ENCODE data around the gene TENM4. TPM values are rescaled to one million over a fixed set of nuclear protein-coding genes. Genes with fewer than 3 reads are reported as not detected.
"Not testable (repeated sequence)": the region's sequence is repeated elsewhere in the genome, so short reads cannot be mapped to it uniquely, and the experiment has no call there.

The TENM4 gene
- polyA plus RNA-seq, 1 experiment: 5.5 TPM

DNA sequence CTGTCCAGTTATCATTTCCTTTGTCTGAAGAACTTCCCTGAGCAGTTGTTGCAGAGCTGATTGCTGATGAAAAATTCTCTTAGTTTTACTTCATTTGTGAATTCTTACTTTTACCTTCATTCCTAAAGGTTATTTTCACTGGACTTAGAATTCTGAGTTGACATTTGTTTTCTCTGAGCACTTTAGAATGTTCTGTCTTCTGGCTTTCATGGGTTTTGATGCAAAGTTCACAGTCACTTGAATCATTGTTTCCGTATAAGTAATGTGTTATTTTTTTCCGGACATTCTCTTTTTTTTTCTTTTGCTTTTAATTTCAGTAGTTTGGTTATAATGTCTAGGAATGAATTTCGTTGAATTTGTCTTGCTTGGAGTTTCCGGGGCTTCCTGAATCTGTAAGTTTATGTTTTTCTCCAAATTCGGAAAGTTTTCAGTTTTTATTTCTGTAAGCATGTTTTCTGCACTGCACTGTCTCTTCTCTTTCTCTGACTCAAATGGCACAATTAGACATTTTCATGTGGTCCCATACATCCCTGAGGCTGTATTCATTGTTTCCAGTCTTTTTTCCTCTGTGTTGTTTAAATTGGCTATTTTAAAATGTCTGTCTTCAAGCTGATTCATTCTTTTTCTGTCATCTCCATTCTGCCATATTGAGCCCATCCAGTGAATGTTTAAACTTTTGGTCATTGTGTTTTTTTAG lies 797.7 kb downstream of the TENM4 start:
- no peak overlapping the region for H3K4me3 ChIP-seq (ENCODE audit: low read depth, low read length)
- POLR2A ChIA-PET: no interaction called here
- no peak overlapping the region for H3K27ac ChIP-seq (ENCODE audit: low read depth, low read length)
- peaks cover 3% of the 10 kb centered on the region; the same call in 1 of the 2 replicates for H3K9me3 ChIP-seq (ENCODE audit: control insufficient read depth, insufficient read depth, low read length)
- no peaks in the 10 kb centered on the region for H3K27me3 ChIP-seq (ENCODE audit: control insufficient read depth, insufficient read depth, low read length)
- TF ChIP-seq, protein P1, sequence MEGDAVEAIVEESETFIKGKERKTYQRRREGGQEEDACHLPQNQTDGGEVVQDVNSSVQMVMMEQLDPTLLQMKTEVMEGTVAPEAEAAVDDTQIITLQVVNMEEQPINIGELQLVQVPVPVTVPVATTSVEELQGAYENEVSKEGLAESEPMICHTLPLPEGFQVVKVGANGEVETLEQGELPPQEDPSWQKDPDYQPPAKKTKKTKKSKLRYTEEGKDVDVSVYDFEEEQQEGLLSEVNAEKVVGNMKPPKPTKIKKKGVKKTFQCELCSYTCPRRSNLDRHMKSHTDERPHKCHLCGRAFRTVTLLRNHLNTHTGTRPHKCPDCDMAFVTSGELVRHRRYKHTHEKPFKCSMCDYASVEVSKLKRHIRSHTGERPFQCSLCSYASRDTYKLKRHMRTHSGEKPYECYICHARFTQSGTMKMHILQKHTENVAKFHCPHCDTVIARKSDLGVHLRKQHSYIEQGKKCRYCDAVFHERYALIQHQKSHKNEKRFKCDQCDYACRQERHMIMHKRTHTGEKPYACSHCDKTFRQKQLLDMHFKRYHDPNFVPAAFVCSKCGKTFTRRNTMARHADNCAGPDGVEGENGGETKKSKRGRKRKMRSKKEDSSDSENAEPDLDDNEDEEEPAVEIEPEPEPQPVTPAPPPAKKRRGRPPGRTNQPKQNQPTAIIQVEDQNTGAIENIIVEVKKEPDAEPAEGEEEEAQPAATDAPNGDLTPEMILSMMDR (IDR thresholded peaks at IDR 0.05; ENCODE audit: low read depth, low read length): no peak
- CTCF ChIA-PET: interaction anchor here (1.0 to 5.5 kb wide), 2 partner anchors 457 kb away, joined by 3 to 128 read pairs; no protein-coding TSS in a partner anchor
- no peak for DNase-seq (ENCODE audit: low read depth, low spot score)

DNA sequence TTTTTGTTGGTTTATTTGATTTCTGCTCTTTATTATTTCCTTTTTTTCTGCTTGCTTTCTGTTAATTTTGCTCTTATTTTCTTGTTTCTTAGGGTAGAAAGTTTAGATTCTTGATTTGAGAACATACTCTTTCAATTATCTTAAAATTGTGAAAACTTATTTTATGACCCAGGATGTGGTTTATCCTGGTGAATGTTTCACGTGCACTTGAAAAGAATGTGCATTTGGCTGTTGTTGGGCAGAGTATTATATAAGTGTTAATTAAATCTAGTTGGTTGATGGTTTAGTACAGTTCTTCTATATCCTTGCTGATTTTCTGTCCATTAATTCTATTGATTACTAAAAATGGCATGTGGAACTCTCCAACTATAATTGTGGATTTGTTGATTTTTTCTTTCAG lies 799.3 kb downstream of the TENM4 start:
- H3K4me3 ChIP-seq (ENCODE audit: low read depth, low read length): no peak overlapping the region
- H3K27me3 ChIP-seq (ENCODE audit: control insufficient read depth, insufficient read depth, low read length): peaks cover 2% of the 10 kb centered on the region
- POLR2A ChIA-PET: no interaction called here
- no peak overlapping the region for H3K27ac ChIP-seq (ENCODE audit: low read depth, low read length)
- TF ChIP-seq, protein P1 (IDR thresholded peaks at IDR 0.05; ENCODE audit: low read depth, low read length): no peak
- CTCF ChIA-PET: interaction anchor here (1.2 kb wide), 1 partner anchor 74 kb away, joined by 3 read pairs; no protein-coding TSS in a partner anchor
- DNase-seq (ENCODE audit: low read depth, low spot score): no peak
- H3K9me3 ChIP-seq (ENCODE audit: control insufficient read depth, insufficient read depth, low read length): peaks cover 6% of the 10 kb centered on the region

DNA sequence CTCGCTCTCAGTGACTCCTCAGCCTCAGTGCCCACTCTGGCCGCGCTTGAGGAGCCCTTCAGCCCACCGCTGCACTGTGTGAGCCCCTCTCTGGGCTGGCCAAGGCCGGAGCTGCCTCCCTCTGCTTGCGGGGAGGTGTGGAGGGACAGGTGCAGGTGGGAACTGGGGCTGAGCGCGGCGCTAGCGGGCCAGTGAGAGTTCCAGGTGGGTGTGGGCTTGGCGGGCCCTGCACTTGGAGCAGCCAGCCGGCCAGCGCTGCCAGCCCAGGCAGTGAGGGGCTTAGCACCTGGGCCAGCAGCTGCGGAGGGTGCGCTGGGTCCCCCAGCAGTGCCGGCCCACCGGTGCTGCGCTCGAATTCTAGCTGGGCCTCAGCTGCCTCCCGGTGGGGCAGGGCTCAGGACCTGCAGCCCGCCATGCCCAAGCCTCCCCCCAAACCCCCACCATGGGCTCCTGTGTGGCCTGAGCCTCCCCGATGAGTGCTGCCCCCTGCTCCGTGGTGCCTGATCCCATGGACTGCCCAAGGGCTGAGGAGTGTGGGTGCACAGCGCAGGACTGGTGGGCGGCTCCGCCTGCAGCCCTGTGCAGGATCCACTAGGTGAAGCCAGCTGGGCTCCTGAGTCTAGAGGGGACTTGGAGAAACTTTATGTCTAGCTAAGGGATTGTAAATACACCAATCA lies 802.0 kb downstream of the TENM4 start:
- no peak overlapping the region for H3K27ac ChIP-seq (ENCODE audit: low read depth, low read length)
- peaks cover 2% of the 10 kb centered on the region for H3K27me3 ChIP-seq (ENCODE audit: control insufficient read depth, insufficient read depth, low read length)
- H3K9me3 ChIP-seq (ENCODE audit: control insufficient read depth, insufficient read depth, low read length): peaks cover 7% of the 10 kb centered on the region
- TF ChIP-seq, protein P1 (IDR thresholded peaks at IDR 0.05; ENCODE audit: low read depth, low read length): no peak
- ChIA-PET CTCF (no interaction called here), POLR2A (no interaction called here)
- DNase-seq (ENCODE audit: low read depth, low spot score): no peak
- no peak overlapping the region for H3K4me3 ChIP-seq (ENCODE audit: low read depth, low read length)

DNA sequence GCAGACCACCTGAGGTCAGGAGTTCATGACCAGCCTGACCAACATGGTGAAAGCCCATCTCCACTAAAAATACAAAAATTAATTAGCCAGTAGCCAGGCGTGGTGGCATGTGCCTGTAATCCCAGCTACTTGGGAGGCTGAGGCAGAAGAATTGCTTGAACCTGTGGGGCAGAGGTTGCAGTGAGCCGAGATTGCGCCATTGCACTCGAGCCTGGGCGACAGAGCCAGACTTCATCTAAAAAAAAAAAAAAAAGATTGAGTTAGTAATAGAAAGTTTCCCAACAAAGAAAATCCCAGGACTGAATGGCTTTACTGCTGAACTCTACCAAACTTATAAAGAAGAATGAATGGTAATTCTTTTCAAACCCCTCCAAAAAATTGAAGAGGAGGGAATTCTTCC lies 803.3 kb downstream of the TENM4 start:
- CTCF ChIA-PET; H3K27ac ChIP-seq (ENCODE audit: low read depth, low read length); DNase-seq (ENCODE audit: low read depth, low spot score); H3K27me3 ChIP-seq (ENCODE audit: control insufficient read depth, insufficient read depth, low read length); POLR2A ChIA-PET; H3K4me3 ChIP-seq (ENCODE audit: low read depth, low read length): not testable (repeated sequence)
- H3K9me3 ChIP-seq (ENCODE audit: control insufficient read depth, insufficient read depth, low read length): peaks cover 12% of the 10 kb centered on the region

DNA sequence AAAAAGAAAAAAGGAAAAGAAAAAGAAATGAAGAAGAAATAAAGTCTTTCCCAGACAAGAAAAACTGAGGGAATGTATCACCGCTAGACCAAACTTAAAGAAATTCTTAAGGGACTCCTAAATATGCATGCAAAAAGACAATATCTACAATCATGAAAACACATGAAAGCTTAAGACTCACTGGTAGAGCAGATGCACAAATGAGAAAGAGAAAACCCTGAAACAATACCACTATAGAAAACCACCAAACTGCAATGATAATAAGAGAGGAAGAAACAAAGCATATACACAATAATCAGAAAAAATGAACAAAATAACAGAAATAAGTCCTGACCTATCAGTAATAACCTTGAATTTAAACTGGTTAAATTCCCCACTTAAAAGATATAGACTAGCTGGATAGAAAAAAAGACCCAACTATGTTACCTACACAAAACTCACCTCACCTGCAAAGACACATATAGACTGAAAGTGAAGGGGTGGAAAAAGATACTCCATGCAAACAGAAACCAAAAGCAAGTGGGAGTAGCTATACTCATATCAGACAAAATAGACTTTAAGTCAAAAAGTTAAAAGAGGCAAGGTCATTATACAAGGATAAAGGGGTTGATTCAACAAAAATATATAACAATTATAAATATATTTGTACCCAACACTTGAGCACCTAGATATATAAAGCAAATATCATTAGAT lies 804.9 kb downstream of the TENM4 start:
- DNase-seq (ENCODE audit: low read depth, low spot score): no peak
- peaks cover 4% of the 10 kb centered on the region for H3K27me3 ChIP-seq (ENCODE audit: control insufficient read depth, insufficient read depth, low read length)
- CTCF ChIA-PET: interaction anchor here (0.9 kb wide), 1 partner anchor 9 kb away, joined by 4 read pairs; no protein-coding TSS in a partner anchor
- peaks cover 12% of the 10 kb centered on the region for H3K9me3 ChIP-seq (ENCODE audit: control insufficient read depth, insufficient read depth, low read length)
- H3K27ac ChIP-seq (ENCODE audit: low read depth, low read length): no peak overlapping the region
- no peak overlapping the region for H3K4me3 ChIP-seq (ENCODE audit: low read depth, low read length)
- TF ChIP-seq, protein P1 (IDR thresholded peaks at IDR 0.05; ENCODE audit: low read depth, low read length): no peak
- POLR2A ChIA-PET: no interaction called here
